HG03432 (cell line): ENCODE measurements around the gene DGKZ.

Experiments used
- ATAC-seq: cut with Tn5 transposase; IDR thresholded peaks from one replicate; pipeline ENCODE4 v1.9.1; 2021; ENCODE audit warnings: mild to moderate bottlenecking, moderate library complexity; ENCODE audit not compliant: unreplicated experiment

DGKZ gene

DNA sequence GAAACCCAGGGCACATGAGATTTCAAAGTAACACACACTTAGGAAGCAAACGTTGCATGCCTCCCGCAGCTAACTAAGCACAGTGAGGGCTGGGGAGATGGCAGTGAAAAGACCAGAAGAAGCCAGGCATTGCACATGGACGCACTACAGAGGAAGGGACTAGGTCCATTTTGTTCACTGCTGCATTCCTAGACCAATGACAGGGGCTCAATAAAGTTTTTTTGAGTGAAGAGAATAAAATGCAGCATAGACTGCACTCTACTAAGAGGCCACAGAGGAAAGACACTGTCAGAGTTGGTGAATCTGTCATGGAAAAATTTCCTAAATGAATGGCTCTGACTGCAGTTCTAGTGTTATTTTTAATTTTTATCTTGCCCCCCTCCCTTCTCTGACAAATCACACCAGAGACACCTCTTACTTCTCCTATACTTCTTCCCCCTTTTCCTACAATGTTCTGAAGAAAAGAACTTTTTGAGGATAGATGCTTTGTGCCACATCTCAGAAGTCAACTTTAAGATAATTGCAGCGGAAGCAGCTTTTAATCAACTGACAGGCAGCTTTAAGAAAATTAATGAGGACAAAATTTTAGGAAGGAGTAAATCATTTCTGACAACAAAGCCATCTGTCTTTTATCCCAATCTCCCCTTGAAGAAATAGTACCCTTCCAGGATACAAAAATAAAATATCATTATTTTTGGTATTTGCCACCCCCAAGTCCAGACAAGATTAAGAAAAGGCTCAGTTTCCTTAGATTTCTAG is 79.1 kb downstream of the DGKZ start:
- ATAC-seq = no peak

GRCh38 chr11:46427364-46427763 is 80.1 kb downstream of the DGKZ start:
- ATAC-seq = no peak

DNA sequence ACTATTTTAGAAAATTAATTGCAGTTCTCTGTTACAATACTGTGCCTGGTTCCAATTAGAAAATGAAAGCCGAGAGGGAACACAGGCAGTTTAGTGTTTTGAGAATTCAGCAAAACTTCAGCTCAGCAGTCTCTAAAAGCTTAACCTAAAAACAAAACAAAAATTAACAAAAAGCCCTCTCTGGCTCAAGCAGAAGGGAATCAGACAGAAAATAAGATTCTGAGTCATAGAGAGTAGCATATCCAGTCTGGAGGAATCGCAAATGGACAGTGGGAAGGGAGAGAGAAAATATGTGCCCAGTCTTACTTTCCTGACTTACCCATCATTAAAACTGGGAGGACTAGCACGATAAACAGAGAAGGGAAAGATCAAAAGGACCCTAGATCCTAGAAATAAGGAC is 82.5 kb downstream of the DGKZ start:
- no peak for ATAC-seq
